ENCODE measurements around the gene GATAD2A. TPM values are rescaled to one million over a fixed set of nuclear protein-coding genes. Genes with fewer than 3 reads are reported as not detected.

The GATAD2A gene
- total RNA-seq, 1 donor from 2014 or later, result 163 TPM

DNA sequence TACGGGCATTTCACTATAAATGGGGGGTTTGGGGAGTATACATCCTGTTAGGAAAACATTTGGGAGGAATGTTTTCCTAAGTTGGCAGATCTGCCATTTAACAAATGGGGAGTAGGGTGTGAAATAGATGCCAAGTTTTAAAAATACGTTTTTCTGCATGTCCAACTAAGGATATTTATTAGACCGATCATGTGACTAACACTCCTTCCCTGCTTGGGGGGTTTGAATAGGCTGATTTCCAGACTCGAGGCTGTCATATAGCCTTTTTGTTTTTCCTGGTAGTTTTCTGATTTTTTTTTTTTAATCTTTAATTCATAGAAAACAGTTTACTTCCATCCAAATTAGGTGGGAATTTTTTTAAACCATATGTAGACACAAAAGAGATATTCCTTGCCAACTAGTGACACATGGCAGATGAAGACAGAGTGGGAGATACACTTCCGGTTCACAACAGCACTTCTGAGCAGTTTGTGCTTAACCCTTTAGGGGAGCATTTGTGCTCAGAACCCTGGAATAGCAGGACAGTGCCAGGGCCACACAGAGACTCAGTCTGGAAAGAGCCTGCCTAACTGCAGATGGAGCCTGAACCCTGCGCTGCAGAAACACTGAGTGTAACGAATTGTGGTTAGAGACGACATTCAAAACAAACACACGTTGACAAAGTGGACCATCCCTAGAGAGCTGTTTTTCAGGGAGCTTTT lies 5.6 kb upstream of the GATAD2A start:
- Histone ChIP-seq H3K4me2 (ENCODE audit: low read length) (peak overlapping the region; percentile 63), H3K36me3 (ENCODE audit: insufficient read depth, low read length) (no peaks in the 10 kb centered on the region), H3K27me3 (ENCODE audit: insufficient read depth, low read length) (no peaks in the 10 kb centered on the region), H3K4me3 (ENCODE audit: insufficient read depth, low read depth, low read length) (no peak overlapping the region), H2AFZ (ENCODE audit: low read depth, low read length) (peak overlapping the region; percentile 28), H3K79me2 (ENCODE audit: insufficient read depth, low read length) (peaks cover 43% of the 10 kb centered on the region), H3K9me3 (ENCODE audit: insufficient read depth, low read depth, low read length) (no peaks in the 10 kb centered on the region), H3K9ac (ENCODE audit: low read length) (peak overlapping the region; percentile 25), H4K20me1 (ENCODE audit: insufficient read depth, low read length) (peaks cover 18% of the 10 kb centered on the region), H3K4me1 (ENCODE audit: insufficient read depth, low read length) (peaks cover 20% of the 10 kb centered on the region), H3K27ac (ENCODE audit: low read depth, low read length) (peak overlapping the region; percentile 6)
- H3K36me3 Mint-ChIP-seq (ENCODE audit: low read depth, unreplicated experiment), result no peaks in the 10 kb centered on the region
- H3K27me3 Mint-ChIP-seq (ENCODE audit: low read depth, unreplicated experiment), result no peaks in the 10 kb centered on the region
- peaks cover 19% of the 10 kb centered on the region for H3K4me1 Mint-ChIP-seq (ENCODE audit: low read depth, unreplicated experiment)
- H3K27ac Mint-ChIP-seq (ENCODE audit: unreplicated experiment), result peak overlapping the region; percentile 30
- H3K4me3 Mint-ChIP-seq (ENCODE audit: unreplicated experiment), result no peak overlapping the region
- DNase-seq (ENCODE audit: low read depth) (peak; percentile 32), FAIRE-seq (no peak)
- TF ChIP-seq, protein P1, sequence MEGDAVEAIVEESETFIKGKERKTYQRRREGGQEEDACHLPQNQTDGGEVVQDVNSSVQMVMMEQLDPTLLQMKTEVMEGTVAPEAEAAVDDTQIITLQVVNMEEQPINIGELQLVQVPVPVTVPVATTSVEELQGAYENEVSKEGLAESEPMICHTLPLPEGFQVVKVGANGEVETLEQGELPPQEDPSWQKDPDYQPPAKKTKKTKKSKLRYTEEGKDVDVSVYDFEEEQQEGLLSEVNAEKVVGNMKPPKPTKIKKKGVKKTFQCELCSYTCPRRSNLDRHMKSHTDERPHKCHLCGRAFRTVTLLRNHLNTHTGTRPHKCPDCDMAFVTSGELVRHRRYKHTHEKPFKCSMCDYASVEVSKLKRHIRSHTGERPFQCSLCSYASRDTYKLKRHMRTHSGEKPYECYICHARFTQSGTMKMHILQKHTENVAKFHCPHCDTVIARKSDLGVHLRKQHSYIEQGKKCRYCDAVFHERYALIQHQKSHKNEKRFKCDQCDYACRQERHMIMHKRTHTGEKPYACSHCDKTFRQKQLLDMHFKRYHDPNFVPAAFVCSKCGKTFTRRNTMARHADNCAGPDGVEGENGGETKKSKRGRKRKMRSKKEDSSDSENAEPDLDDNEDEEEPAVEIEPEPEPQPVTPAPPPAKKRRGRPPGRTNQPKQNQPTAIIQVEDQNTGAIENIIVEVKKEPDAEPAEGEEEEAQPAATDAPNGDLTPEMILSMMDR (IDR thresholded peaks at IDR 0.05; ENCODE audit: insufficient read depth, low read depth, low read length), result no peak
- no peak for TF ChIP-seq EZH2 (IDR thresholded peaks at IDR 0.05; ENCODE audit: insufficient read depth, low read length)
- no peaks in the 10 kb centered on the region for H3K9me3 Mint-ChIP-seq (ENCODE audit: unreplicated experiment)

DNA sequence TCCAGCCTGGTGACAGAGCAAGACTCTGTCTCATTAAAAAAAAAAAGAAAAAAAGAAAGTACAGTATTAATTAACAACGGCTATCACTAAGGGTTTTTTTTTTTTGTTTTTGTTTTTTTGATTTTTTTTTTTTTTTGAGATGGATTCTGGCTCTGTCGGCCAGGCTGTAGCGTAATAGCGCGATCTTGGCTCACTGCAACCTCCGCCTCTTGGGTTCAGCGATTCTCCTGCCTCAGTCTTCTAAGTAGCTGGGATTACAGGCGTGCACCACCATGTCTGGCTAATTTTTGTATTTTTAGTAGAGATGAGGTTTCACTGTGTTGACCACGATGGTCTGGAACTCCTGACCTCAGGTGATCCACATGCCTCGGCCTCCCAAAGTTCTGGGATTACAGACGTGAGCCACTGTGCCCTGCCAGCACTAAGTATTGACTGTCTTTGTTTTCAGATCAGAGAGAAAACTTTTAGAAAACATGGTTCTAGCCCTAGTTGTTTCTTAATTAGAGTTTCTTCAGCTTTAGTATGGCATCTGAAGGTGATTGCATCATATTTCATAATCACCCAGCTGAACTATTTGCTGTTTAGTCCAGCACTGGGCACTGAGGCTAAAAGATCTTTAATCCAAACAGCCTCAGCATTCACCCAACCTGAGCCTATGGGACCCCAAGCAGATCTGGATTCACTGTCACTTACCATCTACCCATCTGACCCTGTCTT lies 2.7 kb upstream of the GATAD2A start:
- H3K27me3 ChIP-seq (ENCODE audit: insufficient read depth, low read length), result no peaks in the 10 kb centered on the region
- H3K4me3 Mint-ChIP-seq (ENCODE audit: unreplicated experiment), result peak overlapping the region; percentile 6
- TF ChIP-seq EZH2 (IDR thresholded peaks at IDR 0.05; ENCODE audit: insufficient read depth, low read length), result no peak
- TF ChIP-seq, protein P1 (IDR thresholded peaks at IDR 0.05; ENCODE audit: insufficient read depth, low read depth, low read length), result no peak
- DNase-seq (ENCODE audit: low read depth) (no peak), FAIRE-seq (no peak)
- H4K20me1 ChIP-seq (ENCODE audit: insufficient read depth, low read length), result peaks cover 19% of the 10 kb centered on the region
- peaks cover 4% of the 10 kb centered on the region for H3K36me3 Mint-ChIP-seq (ENCODE audit: low read depth, unreplicated experiment)
- H3K27ac ChIP-seq (ENCODE audit: low read depth, low read length), result no peak overlapping the region
- H3K4me1 Mint-ChIP-seq (ENCODE audit: low read depth, unreplicated experiment), result peaks cover 29% of the 10 kb centered on the region
- no peaks in the 10 kb centered on the region for H3K9me3 ChIP-seq (ENCODE audit: insufficient read depth, low read depth, low read length)
- H3K4me3 ChIP-seq (ENCODE audit: insufficient read depth, low read depth, low read length), result no peak overlapping the region
- peak overlapping the region; percentile 13 for H3K4me2 ChIP-seq (ENCODE audit: low read length)
- no peak overlapping the region for H3K9ac ChIP-seq (ENCODE audit: low read length)
- H3K79me2 ChIP-seq (ENCODE audit: insufficient read depth, low read length), result peaks cover 36% of the 10 kb centered on the region
- no peaks in the 10 kb centered on the region for H3K9me3 Mint-ChIP-seq (ENCODE audit: unreplicated experiment)
- H3K27ac Mint-ChIP-seq (ENCODE audit: unreplicated experiment), result peak overlapping the region; percentile 93
- peaks cover 37% of the 10 kb centered on the region for H3K4me1 ChIP-seq (ENCODE audit: insufficient read depth, low read length)
- no peaks in the 10 kb centered on the region for H3K27me3 Mint-ChIP-seq (ENCODE audit: low read depth, unreplicated experiment)
- H2AFZ ChIP-seq (ENCODE audit: low read depth, low read length), result no peak overlapping the region
- no peaks in the 10 kb centered on the region for H3K36me3 ChIP-seq (ENCODE audit: insufficient read depth, low read length)

Measured in astrocyte (in vitro differentiated cells and primary cell).